Left hindlimb (tissue), 1 donor: Measurements from ENCODE around the gene IGDCC3.

Source experiments
- DNase-seq: peaks from one replicate; pipeline ENCODE4 v3.0.0-alpha.2; 2018

The IGDCC3 gene

DNA sequence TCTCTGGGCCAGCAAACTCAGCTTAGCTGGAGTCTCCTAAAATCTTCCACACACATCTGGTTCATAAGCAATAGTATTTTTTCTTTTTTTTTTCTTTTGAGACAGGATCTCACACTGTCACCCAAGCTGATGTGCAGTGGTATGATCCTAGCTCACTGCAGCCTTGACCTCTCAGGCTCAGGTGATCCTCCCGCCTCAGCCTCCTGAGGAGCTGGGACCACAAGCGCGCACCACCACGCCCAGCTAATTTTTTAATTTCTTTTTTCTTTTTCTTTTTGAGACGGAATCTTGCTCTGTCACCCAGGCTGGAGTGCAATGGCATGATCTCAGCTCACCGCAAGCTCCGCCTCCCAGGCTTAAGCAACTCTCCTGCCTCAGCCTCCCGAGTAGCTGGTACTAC lies 39.0 kb downstream of the IGDCC3 start:
- DNase-seq: no peak

DNA sequence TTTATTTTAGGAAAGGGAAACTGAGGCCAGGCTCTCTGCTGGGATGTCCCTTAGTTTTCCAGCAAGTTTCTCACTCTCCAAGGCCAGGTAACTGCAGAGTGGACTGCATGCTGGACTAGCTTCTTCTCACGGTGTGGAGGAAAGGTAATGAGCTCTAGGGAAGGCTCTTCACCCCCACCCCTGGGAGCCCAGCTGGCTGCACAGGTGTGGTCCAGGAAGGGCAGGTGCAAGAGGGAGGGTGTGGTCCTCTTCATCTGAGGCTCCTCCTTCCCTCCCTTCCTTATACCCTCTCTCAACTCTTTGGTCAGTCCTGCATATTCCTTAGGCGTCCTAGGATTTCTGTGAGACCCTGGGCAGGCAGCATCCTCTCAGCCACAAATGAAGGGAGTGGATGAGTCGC lies 39.4 kb downstream of the IGDCC3 start:
- no peak for DNase-seq

GRCh38 chr15:65337436-65338070 lies 40.2 kb downstream of the IGDCC3 start:
- peak; percentile 11 for DNase-seq

- DNase-seq: peak; percentile 30
Observed at GRCh38 chr15:65336493-65337435, 41.0 kb downstream of the IGDCC3 start.

- peak; percentile 10 for DNase-seq
Observed at GRCh38 chr15:65335278-65336055, 42.3 kb downstream of the IGDCC3 start.

GRCh38 chr15:65334586-65335231 lies 43.1 kb downstream of the IGDCC3 start:
- DNase-seq: peak; percentile 15

GRCh38 chr15:65333856-65334255 lies 43.9 kb downstream of the IGDCC3 start:
- no peak for DNase-seq

DNA sequence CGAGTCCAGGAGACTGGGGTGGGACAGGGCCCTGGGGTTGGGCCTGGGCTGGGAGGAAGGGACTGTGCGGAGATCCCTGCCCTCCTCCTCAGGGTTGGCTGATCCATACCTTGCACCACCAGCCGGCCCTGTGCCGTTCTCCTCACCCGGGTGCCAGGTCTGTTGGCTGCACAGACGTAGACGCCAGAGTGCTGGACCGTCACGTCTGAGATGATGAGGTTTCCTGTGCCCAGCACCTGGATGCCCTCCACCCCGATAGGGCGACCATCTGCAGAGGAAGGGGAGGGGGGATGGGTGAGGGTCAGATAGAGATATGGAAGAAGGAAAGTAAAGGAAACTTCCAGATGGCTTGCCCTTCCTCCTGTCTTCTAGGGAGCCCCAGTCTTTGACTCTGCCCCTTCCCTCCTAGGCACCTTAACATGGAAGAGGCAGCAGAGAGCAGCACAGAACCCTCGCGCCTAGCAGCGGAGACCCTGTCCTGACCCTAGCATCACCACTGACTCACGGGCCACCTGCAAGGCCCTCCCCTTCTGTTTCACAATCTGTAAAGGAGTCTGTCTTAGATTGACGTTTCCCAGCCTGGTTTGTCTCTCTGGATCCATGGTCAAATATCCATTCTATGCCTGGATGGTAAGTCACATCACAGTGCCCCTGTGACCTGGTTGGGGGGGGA lies 44.5 kb downstream of the IGDCC3 start:
- DNase-seq: peak; percentile 15

- peak; percentile 20 for DNase-seq
Observed at GRCh38 chr15:65332391-65333147, 45.2 kb downstream of the IGDCC3 start.

DNA sequence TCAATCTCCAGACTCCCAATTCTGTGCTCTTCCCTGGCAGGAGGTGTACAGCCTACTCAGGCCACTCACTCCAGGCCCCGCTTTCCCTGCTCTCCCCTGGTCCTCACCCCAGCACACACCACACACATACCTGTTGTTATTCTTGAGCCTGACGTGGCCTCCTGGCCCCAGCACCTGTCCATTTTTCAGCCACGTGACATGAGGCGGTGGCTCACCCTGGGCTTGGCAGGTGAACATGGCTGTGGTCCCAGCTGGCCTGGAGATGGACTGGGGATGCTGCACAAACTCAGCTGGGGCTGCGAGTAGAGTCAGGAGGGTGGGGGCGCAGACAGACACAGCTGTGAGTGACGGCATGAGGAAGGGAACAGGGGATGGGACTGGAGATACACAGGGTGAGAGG lies 46.0 kb downstream of the IGDCC3 start:
- DNase-seq: peak; percentile 26

GRCh38 chr15:65330934-65331645 lies 46.7 kb downstream of the IGDCC3 start:
- DNase-seq: peak; percentile 18

- DNase-seq: peak; percentile 26
Observed at GRCh38 chr15:65329984-65330735, 47.6 kb downstream of the IGDCC3 start.

GRCh38 chr15:65329288-65329983 lies 48.4 kb downstream of the IGDCC3 start:
- DNase-seq: peak; percentile 19

GRCh38 chr15:65328506-65329287 lies 49.1 kb downstream of the IGDCC3 start:
- DNase-seq: peak; percentile 16

GRCh38 chr15:65327651-65328393 lies 50.0 kb downstream of the IGDCC3 start:
- no peak for DNase-seq

GRCh38 chr15:65326818-65327217 lies 51.0 kb downstream of the IGDCC3 start:
- peak; percentile 10 for DNase-seq

DNA sequence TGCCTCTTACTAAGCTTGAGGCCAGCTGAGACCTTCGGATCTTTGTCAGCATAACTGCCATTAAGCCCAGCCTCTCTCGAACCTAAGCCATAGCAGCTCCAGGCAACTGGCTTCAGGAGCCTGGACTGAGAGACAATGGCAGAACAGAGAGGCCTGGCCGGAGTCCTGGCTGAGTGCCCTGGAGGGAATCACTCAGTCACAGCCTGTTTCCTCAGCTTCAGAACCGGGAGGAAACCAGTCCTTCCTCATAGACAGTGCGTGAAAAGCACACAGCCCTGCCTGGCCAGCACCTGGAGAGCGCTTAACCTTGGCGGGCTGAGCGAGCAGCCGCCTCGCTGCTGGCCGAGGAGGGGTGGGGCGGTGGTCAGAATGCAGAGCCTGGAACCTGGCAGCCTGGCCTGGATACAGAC lies 51.7 kb downstream of the IGDCC3 start:
- DNase-seq: peak; percentile 37

DNA sequence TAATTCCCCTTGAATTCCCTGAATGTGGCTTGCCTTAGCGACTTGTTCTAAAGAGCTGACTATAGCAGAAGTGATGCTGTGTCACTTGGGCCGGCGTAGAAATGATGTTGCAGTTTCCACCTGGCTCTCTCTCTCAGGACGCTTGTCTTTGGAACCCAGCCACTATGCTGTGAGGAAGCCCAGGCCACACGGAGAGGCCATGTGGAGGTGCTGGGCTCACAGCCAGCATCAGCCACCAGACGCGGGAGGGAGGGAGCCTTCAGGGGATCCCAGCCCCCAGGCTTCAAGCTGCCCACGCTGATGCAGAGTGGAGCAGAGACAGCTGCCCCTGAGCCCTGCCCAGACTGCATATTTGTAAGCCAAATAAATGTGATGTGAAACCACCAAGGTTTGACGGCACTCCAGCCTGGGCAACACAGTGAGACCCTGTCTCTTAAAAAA lies 54.7 kb downstream of the IGDCC3 start:
- peak; percentile 84 for DNase-seq
